Neuronal stem cell (in vitro differentiated cells): Measurements from ENCODE around the gene SDHD.
"Not testable (repeated sequence)": the region's sequence is repeated elsewhere in the genome, so short reads cannot be mapped to it uniquely, and the experiment has no call there.

ENCODE experiments used
- DNase-seq: peaks from one replicate; pipeline ENCODE4 v3.0.0-alpha.2; 2013; ENCODE audit warnings: low spot score
- H2AFZ ChIP-seq: one replicate; pipeline ENCODE4 v1.6.1; 2013; ENCODE audit warnings: mild to moderate bottlenecking, low read length, inconsistent platforms
- H2AK5ac ChIP-seq: 2 replicates; pipeline ENCODE4 v1.6.1; 2013; ENCODE audit warnings: low read depth, mild to moderate bottlenecking, inconsistent platforms, low read length, moderate library complexity, mixed read lengths
- H2BK120ac ChIP-seq: 2 replicates; pipeline ENCODE4 v1.6.1; 2013; ENCODE audit warnings: low read depth, mild to moderate bottlenecking, inconsistent platforms, low read length, moderate library complexity, mixed read lengths
- H2BK12ac ChIP-seq: one replicate; pipeline ENCODE4 v1.6.1; 2013; ENCODE audit warnings: low read length, inconsistent platforms
- H2BK15ac ChIP-seq: 2 replicates; pipeline ENCODE4 v1.6.1; 2013; ENCODE audit warnings: mild to moderate bottlenecking, low read length, inconsistent platforms, mixed read lengths
- H2BK5ac ChIP-seq: one replicate; pipeline ENCODE4 v1.6.1; 2013; ENCODE audit warnings: inconsistent platforms, mild to moderate bottlenecking, low read length, moderate library complexity
- H3K14ac ChIP-seq: one replicate; pipeline ENCODE4 v1.6.1; 2013; ENCODE audit warnings: low read length, inconsistent platforms
- H3K18ac ChIP-seq: 2 replicates; pipeline ENCODE4 v1.6.1; 2013; ENCODE audit warnings: low read length, inconsistent platforms
- H3K23ac ChIP-seq: 2 replicates; pipeline ENCODE4 v1.6.1; 2013; ENCODE audit warnings: low read depth, mild to moderate bottlenecking, mixed read lengths, low read length, inconsistent platforms; ENCODE audit not compliant: poor library complexity
- H3K27ac ChIP-seq: replicated peaks from 3 replicates; pipeline ENCODE4 v1.5.1; 2013; ENCODE audit warnings: low read length, inconsistent platforms
- H3K27me3 ChIP-seq, 3 experiments: 2 replicates each; pipeline ENCODE4 v1.6.1; 2013; ENCODE audit warnings: low read length in 3 of 3, mild to moderate bottlenecking in 2 of 3, inconsistent platforms in 1 of 3, low read depth in 1 of 3, mixed read lengths in 1 of 3, moderate library complexity in 1 of 3; ENCODE audit not compliant: control insufficient read depth in 3 of 3, insufficient read depth in 3 of 3
- H3K36me3 ChIP-seq, 2 donors: replicated peaks in 1 of 2; 2 replicates each; pipeline ENCODE4 v1.6.1; 2013; ENCODE audit warnings: low read length in 2 of 2; ENCODE audit not compliant: control insufficient read depth in 2 of 2, insufficient read depth in 2 of 2
- H3K4ac ChIP-seq: 2 replicates; pipeline ENCODE4 v1.6.1; 2013; ENCODE audit warnings: inconsistent platforms, mild to moderate bottlenecking, low read length, moderate library complexity
- H3K4me1 ChIP-seq, 2 donors: 1 replicate in 1 of 2; 2 replicates in 1 of 2; pipeline ENCODE4 v1.6.1; 2013; ENCODE audit warnings: low read length in 2 of 2, low read depth in 1 of 2; ENCODE audit not compliant: control insufficient read depth in 2 of 2, insufficient read depth in 1 of 2
- H3K4me2 ChIP-seq: one replicate; pipeline ENCODE4 v1.6.1; 2013; ENCODE audit warnings: mild to moderate bottlenecking, low read length, inconsistent platforms; ENCODE audit not compliant: insufficient read depth, poor library complexity, severe bottlenecking
- H3K4me3 ChIP-seq, 2 donors: 2 replicates each; pipeline ENCODE4 v1.5.1; 2013; ENCODE audit warnings: low read length in 2 of 2, mild to moderate bottlenecking in 2 of 2, inconsistent platforms in 1 of 2, moderate library complexity in 1 of 2
- H3K79me1 ChIP-seq: one replicate; pipeline ENCODE4 v1.6.1; 2013; ENCODE audit warnings: low read depth, mild to moderate bottlenecking, inconsistent platforms, low read length, moderate library complexity
- H3K9ac ChIP-seq: one replicate; pipeline ENCODE4 v1.6.1; 2013; ENCODE audit warnings: mild to moderate bottlenecking, low read depth, low read length, inconsistent platforms; ENCODE audit not compliant: poor library complexity
- H3K9me3 ChIP-seq, 2 donors: replicated peaks in 1 of 2; 2 replicates each; pipeline versions ENCODE3 to v1.6.1; 2013; ENCODE audit warnings: low read length in 2 of 2, mild to moderate bottlenecking in 2 of 2, inconsistent platforms in 1 of 2, low read depth in 1 of 2, mixed read lengths in 1 of 2, moderate library complexity in 1 of 2; ENCODE audit not compliant: control insufficient read depth in 2 of 2, insufficient read depth in 1 of 2
- H4K8ac ChIP-seq: one replicate; pipeline ENCODE4 v1.6.1; 2013; ENCODE audit warnings: low read depth, mild to moderate bottlenecking, inconsistent platforms, low read length, moderate library complexity
- H4K91ac ChIP-seq: one replicate; pipeline ENCODE4 v1.6.1; 2013; ENCODE audit warnings: low read length, low read depth, mild to moderate bottlenecking, inconsistent platforms; ENCODE audit not compliant: poor library complexity
- WGBS, 2 donors: extraction: QIAGEN DNeasy Blood & Tissue Kit; methylation state at CpG; one replicate each; pipeline ENCODE4 v1.1.7; 2013; ENCODE audit warnings: missing lambda C conversion rate in 2 of 2, mixed read lengths in 1 of 2; ENCODE audit not compliant: insufficient read length in 2 of 2, insufficient replicate concordance in 1 of 2; ENCODE audit errors: extremely low coverage in 2 of 2; 5-methylcytosine and 5-hydroxymethylcytosine counted together

SDHD gene

DNA sequence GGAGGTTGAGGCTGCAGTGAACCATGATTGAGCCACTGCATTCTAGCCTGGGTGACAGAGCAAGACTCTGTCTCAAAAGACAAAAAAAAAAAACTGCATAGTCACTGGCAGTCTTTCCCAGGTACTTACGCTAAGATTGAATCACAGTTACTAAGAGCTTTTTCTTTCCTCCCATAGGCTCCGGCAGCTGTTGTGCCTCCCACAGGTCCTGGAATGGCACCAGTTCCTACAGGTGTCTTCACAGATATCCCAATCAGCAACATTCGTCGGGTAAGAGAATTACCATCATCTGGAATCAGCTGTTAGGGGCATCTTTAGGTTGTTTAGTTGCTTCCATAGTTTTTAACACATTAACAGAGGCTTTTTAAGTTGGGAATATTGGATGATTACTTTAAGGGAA, 41.7 kb upstream of the SDHD start:
- Histone ChIP-seq H3K79me1 (no peaks in the 10 kb centered on the region), H2BK15ac (no peak overlapping the region), H3K9ac (no peak overlapping the region), H4K91ac (no peak overlapping the region), H3K4me2 (no peak overlapping the region), H2BK12ac (no peak overlapping the region), H3K18ac (no peak overlapping the region), H3K4me1 (no peaks in the 10 kb centered on the region), H3K36me3 (peaks cover 9 to 93% of the 10 kb centered on the region in 2 donors), H3K4me3 (no peak overlapping the region), H3K27ac (no peak overlapping the region), H2BK5ac (no peak overlapping the region), H3K23ac (no peak overlapping the region), H3K27me3 (no peaks in the 10 kb centered on the region), H2AFZ (no peak overlapping the region), H2BK120ac (no peak overlapping the region), H2AK5ac (no peak overlapping the region), H3K14ac (no peak overlapping the region), H4K8ac (no peak overlapping the region), H3K4ac (no peak overlapping the region), H3K9me3 (peaks cover 0 to 11% of the 10 kb centered on the region in 2 donors)
- WGBS, 2 donors: no CpG with 5 or more reads among the region's 4 CpGs
- DNase-seq: no peak

DNA sequence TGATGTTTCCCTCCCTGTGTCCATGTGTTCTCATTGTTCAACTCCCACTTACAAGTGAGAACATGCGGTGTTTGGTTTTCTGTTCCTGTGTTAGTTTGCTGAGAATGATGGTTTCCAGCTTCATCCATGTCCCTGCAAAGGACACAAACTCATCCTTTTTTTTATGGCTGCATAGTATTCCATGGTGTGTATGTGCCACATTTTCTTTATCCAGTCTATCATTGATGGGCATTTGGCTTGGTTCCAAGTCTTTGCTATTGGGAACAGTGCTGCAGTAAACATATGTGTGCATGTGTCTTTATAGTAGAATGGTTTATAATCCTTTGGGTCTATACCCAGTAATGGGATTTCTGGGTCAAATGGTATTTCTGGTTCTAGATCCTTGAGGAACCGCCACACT, 40.0 kb upstream of the SDHD start:
- not testable (repeated sequence) for H3K14ac ChIP-seq, H3K27ac ChIP-seq, H3K18ac ChIP-seq, H2BK12ac ChIP-seq, H3K79me1 ChIP-seq, H4K91ac ChIP-seq, H3K27me3 ChIP-seq, H3K4ac ChIP-seq, H3K9ac ChIP-seq, H3K4me1 ChIP-seq, H3K4me3 ChIP-seq, H3K23ac ChIP-seq, DNase-seq, H2AK5ac ChIP-seq, H2BK120ac ChIP-seq, H4K8ac ChIP-seq, H3K4me2 ChIP-seq, H2AFZ ChIP-seq, H2BK5ac ChIP-seq, H2BK15ac ChIP-seq
- no CpG with 5 or more reads among the region's 2 CpGs for WGBS, 2 donors
- peaks cover 0 to 11% of the 10 kb centered on the region in 2 donors for H3K9me3 ChIP-seq
- peaks cover 11 to 94% of the 10 kb centered on the region in 2 donors for H3K36me3 ChIP-seq

DNA sequence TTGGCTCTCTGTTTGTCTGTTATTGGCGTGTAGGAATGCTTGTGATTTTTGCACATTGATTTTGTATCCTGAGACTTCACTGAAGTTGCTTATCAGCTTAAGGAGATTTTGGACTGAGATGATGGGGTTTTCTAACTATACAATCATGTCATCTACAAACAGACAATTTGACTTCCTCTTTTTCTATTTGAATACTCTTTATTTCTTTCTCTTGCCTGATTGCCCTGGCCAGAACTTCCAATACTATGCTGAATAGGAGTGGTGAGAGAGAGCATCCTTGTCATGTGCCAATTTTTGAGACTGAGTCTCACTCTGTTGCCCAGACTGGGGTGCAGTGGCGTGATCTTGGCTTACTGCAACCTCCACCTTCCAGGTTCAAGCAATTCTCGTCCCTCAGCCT, 38.4 kb upstream of the SDHD start:
- not testable (repeated sequence) for H2BK15ac ChIP-seq, H2BK5ac ChIP-seq, H3K18ac ChIP-seq, H3K27ac ChIP-seq, H3K14ac ChIP-seq, H3K4me1 ChIP-seq, H2BK120ac ChIP-seq, H3K27me3 ChIP-seq, H3K4ac ChIP-seq, H3K9ac ChIP-seq, H3K23ac ChIP-seq, H2AK5ac ChIP-seq, H2AFZ ChIP-seq, H3K4me2 ChIP-seq, H3K79me1 ChIP-seq, H3K4me3 ChIP-seq, H2BK12ac ChIP-seq, H4K8ac ChIP-seq, DNase-seq, H4K91ac ChIP-seq
- WGBS, 2 donors: no CpG with 5 or more reads among the region's 3 CpGs
- Histone ChIP-seq H3K9me3 (peaks cover 0 to 11% of the 10 kb centered on the region in 2 donors), H3K36me3 (peaks cover 13 to 94% of the 10 kb centered on the region in 2 donors)

- H4K8ac ChIP-seq: no peak overlapping the region
- no peak overlapping the region for H3K27ac ChIP-seq
- no peak overlapping the region for H3K23ac ChIP-seq
- H3K27me3 ChIP-seq: no peaks in the 10 kb centered on the region
- no peak overlapping the region for H2BK120ac ChIP-seq
- H2BK5ac ChIP-seq: no peak overlapping the region
- peaks cover 0 to 11% of the 10 kb centered on the region in 2 donors for H3K9me3 ChIP-seq
- H3K36me3 ChIP-seq: peaks cover 18 to 94% of the 10 kb centered on the region in 2 donors
- H2BK12ac ChIP-seq: no peak overlapping the region
- no peak overlapping the region for H3K18ac ChIP-seq
- no peaks in the 10 kb centered on the region for H3K4me1 ChIP-seq
- H3K14ac ChIP-seq: no peak overlapping the region
- no peak overlapping the region for H2AFZ ChIP-seq
- H2AK5ac ChIP-seq: no peak overlapping the region
- no peak for DNase-seq
- no peak overlapping the region for H2BK15ac ChIP-seq
- no peak overlapping the region for H4K91ac ChIP-seq
- no CpG with 5 or more reads among the region's 2 CpGs for WGBS, 2 donors
- no peak overlapping the region for H3K4me3 ChIP-seq
- H3K4ac ChIP-seq: no peak overlapping the region
- H3K79me1 ChIP-seq: no peaks in the 10 kb centered on the region
- H3K9ac ChIP-seq: no peak overlapping the region
- no peak overlapping the region for H3K4me2 ChIP-seq
Observed at GRCh38 chr11:112049777-112050176, 36.9 kb upstream of the SDHD start.
